GM12878 (cell line): Measurements from ENCODE around the gene MRAS. TPM values are rescaled to one million over a fixed set of nuclear protein-coding genes. Genes with fewer than 3 reads are reported as not detected.

ENCODE experiments used
- ATAC-seq: fragments of 200-7000 bp; cut with Tn5 transposase; 3 replicates; pipeline ENCODE4 v1.9.1; 2020; ENCODE audit warnings: mild to moderate bottlenecking, moderate library complexity
- BruUV-seq: library from RNA; stranded (reverse); fragments of 400-500 nt; replicated peaks from 2 replicates; lab custom pipeline; 2021; lab: Mats Ljungman, UMichigan
- CTCF ChIA-PET: fragments of 300-600 bp; sonication (Branson Sonifier 250); formaldehyde crosslinking; extraction: SDS; loops from one replicate; lab custom pipeline; 2021; ENCODE audit warnings: inconsistent platforms; lab: Yijun Ruan, JAX
- POLR2A ChIA-PET: fragments of 350-600 bp; formaldehyde crosslinking; extraction: SDS; loops from one replicate; lab custom pipeline; 2021; ENCODE audit warnings: inconsistent platforms; lab: Charles Lee
- RAD21 ChIA-PET: fragments of 300-600 bp; sonication (Branson Sonifier 250); formaldehyde crosslinking; loops from one replicate; lab custom pipeline; 2023; ENCODE audit warnings: antibody characterized with exemption; ENCODE audit not compliant: unreplicated experiment; lab: Charles Lee
- SMC1A ChIA-PET: fragments of 300-600 bp; sonication (Branson Sonifier 250); formaldehyde crosslinking; loops from one replicate; lab custom pipeline; 2023; ENCODE audit not compliant: unreplicated experiment, uncharacterized antibody; lab: Charles Lee
- DNase-seq: peaks from one replicate; pipeline ENCODE4 v3.0.0-alpha.2; 2011; ENCODE audit warnings: low read depth, low spot score
- FAIRE-seq: peaks from 3 replicates; lab custom pipeline; 2011; peaks lifted over from hg19 to GRCh38; lab: Jason Lieb, UNC
- H2AFZ ChIP-seq: 2 replicates; pipeline ENCODE4 v1.6.0; 2011; ENCODE audit warnings: low read depth, low read length, control low read depth; ENCODE audit not compliant: control insufficient read depth
- H3K27ac ChIP-seq: 2 replicates; pipeline ENCODE4 v1.5.1; 2011; ENCODE audit warnings: control low read depth; ENCODE audit not compliant: control insufficient read depth, insufficient read depth
- H3K27me3 ChIP-seq, 2 experiments: replicated peaks in 1 of 2; 2 replicates each; pipeline versions ENCODE4 v1.6.0 to v1.6.1; 2011; ENCODE audit warnings: low read length in 1 of 2; ENCODE audit not compliant: control insufficient read depth in 2 of 2, insufficient read depth in 2 of 2
- H3K36me3 ChIP-seq, 2 experiments: 2 replicates each; pipeline ENCODE4 v1.5.1; 2011; ENCODE audit warnings: low read length in 1 of 2; ENCODE audit not compliant: control insufficient read depth in 2 of 2, insufficient read depth in 2 of 2
- H3K4me1 ChIP-seq: 2 replicates; pipeline ENCODE4 v1.6.1; 2011; ENCODE audit warnings: mild to moderate bottlenecking, low read length, moderate library complexity, mixed read lengths; ENCODE audit not compliant: control insufficient read depth, insufficient read depth
- H3K4me2 ChIP-seq: 2 replicates; pipeline ENCODE4 v1.6.0; 2011; ENCODE audit warnings: control low read depth; ENCODE audit not compliant: control insufficient read depth, insufficient read depth
- H3K4me3 ChIP-seq: fragments of 200-600 bp; sonication (generic); 2 replicates; pipeline ENCODE4 v1.5.1; 2016
- H3K79me2 ChIP-seq: 2 replicates; pipeline ENCODE4 v1.6.0; 2011; ENCODE audit warnings: low read length; ENCODE audit not compliant: control insufficient read depth, insufficient read depth
- H3K9ac ChIP-seq: 2 replicates; pipeline ENCODE4 v1.8.0; 2011; ENCODE audit warnings: low read length, control low read depth, mixed read lengths; ENCODE audit not compliant: control insufficient read depth, insufficient read depth
- H3K9me3 ChIP-seq: replicated peaks from 3 replicates; pipeline ENCODE4 v1.5.1; 2011; ENCODE audit warnings: mild to moderate bottlenecking, low read length; ENCODE audit not compliant: control insufficient read depth, insufficient read depth
- H4K20me1 ChIP-seq: 2 replicates; pipeline ENCODE4 v1.6.0; 2011; ENCODE audit not compliant: control insufficient read depth, insufficient read depth
- ATF7 ChIP-seq: fragments of 450-650 bp; IDR thresholded peaks from 2 replicates; pipeline ENCODE4 v1.6.1; 2016; ENCODE audit warnings: low read depth, mild to moderate bottlenecking
- BCL11A ChIP-seq: IDR thresholded peaks from 2 replicates; pipeline ENCODE4 v1.6.1; 2011; ENCODE audit warnings: low read depth, low read length
- EGR1 ChIP-seq, 2 experiments: IDR thresholded peaks; 1 replicate in 1 of 2; 2 replicates in 1 of 2; pipeline ENCODE4 v1.6.1; 2011 to 2012; ENCODE audit warnings: low read depth in 2 of 2, low read length in 2 of 2, borderline replicate concordance in 1 of 2, mild to moderate bottlenecking in 1 of 2, moderate library complexity in 1 of 2
- FOXK2 ChIP-seq: fragments of 450-650 bp; IDR thresholded peaks from 2 replicates; pipeline ENCODE4 v1.6.1; 2017; ENCODE audit warnings: mild to moderate bottlenecking, moderate library complexity
- KAT2A ChIP-seq: conservative IDR thresholded peaks from 2 replicates; pipeline ENCODE4 v1.6.1; 2011; ENCODE audit warnings: low read depth, low read length; ENCODE audit not compliant: control insufficient read depth
- MTA3 ChIP-seq: IDR thresholded peaks from 2 replicates; pipeline ENCODE4 v1.6.1; 2012; ENCODE audit warnings: low read length, inconsistent platforms, borderline replicate concordance
- MYC ChIP-seq: IDR thresholded peaks from 2 replicates; pipeline ENCODE4 v1.6.1; 2011; ENCODE audit warnings: mild to moderate bottlenecking, low read length, moderate library complexity, inconsistent platforms; ENCODE audit not compliant: insufficient read depth, insufficient replicate concordance, insufficient read length, severe bottlenecking
- NFYA ChIP-seq: IDR thresholded peaks from 2 replicates; pipeline ENCODE4 v1.6.1; 2011; ENCODE audit warnings: low read depth, mild to moderate bottlenecking, low read length, improper control_type of control experiment, borderline replicate concordance
- NR2F1 ChIP-seq: fragments of 450-650 bp; conservative IDR thresholded peaks from 2 replicates; pipeline ENCODE4 v1.6.1; 2017; ENCODE audit warnings: mild to moderate bottlenecking
- POLR2A ChIP-seq: IDR thresholded peaks from 2 replicates; pipeline ENCODE4 v1.6.1; 2011; ENCODE audit warnings: low read depth, mild to moderate bottlenecking, low read length
- POLR2AphosphoS5 ChIP-seq: IDR thresholded peaks from 2 replicates; pipeline ENCODE4 v1.6.1; 2011; ENCODE audit warnings: mild to moderate bottlenecking, low read length, inconsistent platforms
- RAD51 ChIP-seq: fragments of 450-650 bp; IDR thresholded peaks from 2 replicates; pipeline ENCODE4 v1.6.1; 2016; ENCODE audit warnings: moderate library complexity, mild to moderate bottlenecking, inconsistent platforms
- RELA ChIP-seq: fragments of 450-650 bp; IDR thresholded peaks from 2 replicates; pipeline ENCODE4 v1.8.0; 2014; ENCODE audit warnings: borderline replicate concordance; ENCODE audit not compliant: partially characterized antibody
- RUNX3 ChIP-seq: IDR thresholded peaks from 2 replicates; pipeline ENCODE4 v1.6.1; 2012; ENCODE audit warnings: low read length, inconsistent platforms
- SMAD1 ChIP-seq: fragments of 450-650 bp; IDR thresholded peaks from 2 replicates; pipeline ENCODE4 v1.6.1; 2018; ENCODE audit warnings: mild to moderate bottlenecking, low read depth; ENCODE audit not compliant: partially characterized antibody
- SMAD5 ChIP-seq: IDR thresholded peaks from 2 replicates; pipeline ENCODE4 v1.6.1; 2016; ENCODE audit warnings: antibody characterized with exemption, low read depth
- SP1 ChIP-seq: IDR thresholded peaks from one replicate; pipeline ENCODE4 v1.6.1; 2011; ENCODE audit warnings: low read depth, low read length
- ZBTB33 ChIP-seq: fragments of 450-650 bp; IDR thresholded peaks from 2 replicates; pipeline ENCODE4 v1.6.1; 2017; ENCODE audit warnings: mild to moderate bottlenecking
- in situ Hi-C: fragments of 300-500 bp; cut with MboI; formaldehyde crosslinking; loops from 9 replicates; pipeline ENCODE4 v1.14.3; 2018; ENCODE audit warnings: mixed read lengths
- intact Hi-C: fragments of 100-400 bp; cut with micrococcal nuclease; formaldehyde crosslinking; loops from one replicate; pipeline ENCODE4 v1.14.2; 2022; ENCODE audit not compliant: unreplicated experiment
- polyA plus RNA-seq, 11 experiments: library from polyadenylated mRNA; depleted of rRNA in 4 of 11; unstranded in 6 of 11; stranded (reverse) in 5 of 11; fragments of >200 nt; fragmentation: Nextera tagmentation in 4 of 11; fragmentation: Illumina TruSeq in 1 of 11; extraction: Ambion mirVana in 4 of 11; extraction: Trizol in 1 of 11; gene quantifications; 1 replicate in 1 of 11; 2 replicates in 10 of 11; pipeline versions ENCODE4 v1.2.1 to v1.2.3, GENCODE V29; 2011 to 2016; ENCODE audit warnings: inconsistent platforms in 2 of 11, missing spikeins in 2 of 11, low read depth in 1 of 11
- total RNA-seq, 4 experiments: library from RNA; depleted of rRNA in 3 of 4; stranded (reverse); fragments of >200 nt in 3 of 4; fragmentation: Illumina TruSeq in 1 of 4; extraction: Trizol in 1 of 4; gene quantifications; 2 replicates each; pipeline versions ENCODE4 v1.2.1 to v1.2.3, GENCODE V29; 2013 to 2021
- TF ChIP-seq, protein P1 (sequence below): IDR thresholded peaks from 2 replicates; pipeline ENCODE4 v1.6.1; 2012; ENCODE audit warnings: low read length, inconsistent platforms

The MRAS gene
- total and polyA plus RNA-seq, 10 of the 15 experiments (the other 5 are each of a cell fraction or from before 2014, with no cell fraction given): 0.01 to 0.44 (median 0.17) TPM; not detected in 6

DNA sequence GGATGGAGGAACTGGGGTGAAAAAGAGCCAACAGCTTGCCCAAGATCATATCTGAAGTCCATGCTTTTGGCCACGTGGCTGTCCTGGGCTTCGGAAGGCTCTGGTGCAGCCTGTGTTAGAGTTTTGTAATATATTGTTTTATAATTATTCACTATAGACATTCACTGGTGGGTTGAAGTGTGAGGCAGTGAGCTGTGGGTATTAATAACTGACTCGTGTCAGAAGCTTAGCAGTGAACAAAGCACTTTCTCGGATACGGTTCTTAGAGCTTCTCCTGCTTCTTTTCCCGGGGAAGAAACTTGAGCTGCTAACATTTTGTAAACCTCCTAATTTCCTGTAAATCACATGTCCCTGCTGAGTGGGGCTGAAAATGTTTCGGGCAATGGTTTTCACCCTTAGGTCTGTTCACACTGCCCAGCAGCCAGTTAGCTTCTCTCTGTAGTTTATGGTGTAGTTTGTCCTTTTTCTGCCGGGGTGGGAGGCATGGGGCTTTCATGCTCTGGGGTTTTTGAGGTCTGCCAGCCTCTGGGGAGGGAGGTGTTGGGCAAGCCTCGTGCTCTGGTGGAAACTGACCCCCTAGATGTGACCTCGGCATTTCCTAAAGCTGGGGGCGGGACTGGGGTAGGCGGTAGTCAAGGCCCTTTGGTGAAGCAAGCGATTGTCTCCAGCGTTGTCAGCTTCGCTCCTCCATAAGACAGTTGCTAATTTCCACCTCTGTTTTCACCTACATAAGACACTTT, 1.7 kb downstream of the MRAS start (continued):
- TF ChIP-seq ZBTB33: no peak
- TF ChIP-seq NR2F1: no peak
- TF ChIP-seq, protein P1, sequence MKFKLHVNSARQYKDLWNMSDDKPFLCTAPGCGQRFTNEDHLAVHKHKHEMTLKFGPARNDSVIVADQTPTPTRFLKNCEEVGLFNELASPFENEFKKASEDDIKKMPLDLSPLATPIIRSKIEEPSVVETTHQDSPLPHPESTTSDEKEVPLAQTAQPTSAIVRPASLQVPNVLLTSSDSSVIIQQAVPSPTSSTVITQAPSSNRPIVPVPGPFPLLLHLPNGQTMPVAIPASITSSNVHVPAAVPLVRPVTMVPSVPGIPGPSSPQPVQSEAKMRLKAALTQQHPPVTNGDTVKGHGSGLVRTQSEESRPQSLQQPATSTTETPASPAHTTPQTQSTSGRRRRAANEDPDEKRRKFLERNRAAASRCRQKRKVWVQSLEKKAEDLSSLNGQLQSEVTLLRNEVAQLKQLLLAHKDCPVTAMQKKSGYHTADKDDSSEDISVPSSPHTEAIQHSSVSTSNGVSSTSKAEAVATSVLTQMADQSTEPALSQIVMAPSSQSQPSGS: no peak
- no peak for TF ChIP-seq NFYA
- TF ChIP-seq FOXK2: no peak
- TF ChIP-seq RUNX3: no peak
- no peak for TF ChIP-seq EGR1 (IDR thresholded peaks at IDR 0.05; ENCODE audit: borderline replicate concordance in 1 of 2, low read depth in 2 of 2, low read length in 2 of 2)
- TF ChIP-seq MTA3: no peak
- no peak for TF ChIP-seq BCL11A
- no peak for TF ChIP-seq SP1
- no peak for TF ChIP-seq SMAD5
- TF ChIP-seq, all 136 proteins: peak for 0

- Histone ChIP-seq H3K79me2 (no peaks in the 10 kb centered on the region), H3K9me3 (no peaks in the 10 kb centered on the region), H3K27me3 (peaks cover 5 to 31% of the 10 kb centered on the region in 2 experiments; a peak in 3 of 4 replicates), H2AFZ (no peak overlapping the region), H4K20me1 (no peaks in the 10 kb centered on the region), H3K4me3 (no peak overlapping the region), H3K9ac (no peak overlapping the region), H3K36me3 (no peaks in the 10 kb centered on the region), H3K4me1 (no peaks in the 10 kb centered on the region), H3K27ac (no peak overlapping the region), H3K4me2 (no peak overlapping the region)
- no TSS peak for BruUV-seq
- ChIA-PET CTCF (no interaction called here), RAD21 (no interaction called here), SMC1A (no interaction called here), POLR2A (no interaction called here)
- ATAC-seq: no peak
- in situ Hi-C loops (no loop called here), intact Hi-C loops (no loop called here)
- no peak for DNase-seq
- no peak for FAIRE-seq
- TF ChIP-seq KAT2A (no peak), SMAD1 (no peak), POLR2A (no peak), POLR2AphosphoS5 (no peak), RAD51 (no peak), ATF7 (no peak), RELA (no peak), MYC (no peak), NFYA (no peak)
Observed at GRCh38 chr3:138351151-138351550, 2.8 kb downstream of the MRAS start.
